NCI-H345 treated with DMSO at 0.1 percent for 48 hours (cell line): ENCODE measurements around the gene TUBA3E.
"Not testable (repeated sequence)": the region's sequence is repeated elsewhere in the genome, so short reads cannot be mapped to it uniquely, and the experiment has no call there.

ENCODE experiments used
- DNase-seq: peaks from one replicate; lab custom pipeline; 2025; ENCODE audit not compliant: unreplicated experiment; lab: John Stamatoyannopoulos, UW

The TUBA3E gene

DNA sequence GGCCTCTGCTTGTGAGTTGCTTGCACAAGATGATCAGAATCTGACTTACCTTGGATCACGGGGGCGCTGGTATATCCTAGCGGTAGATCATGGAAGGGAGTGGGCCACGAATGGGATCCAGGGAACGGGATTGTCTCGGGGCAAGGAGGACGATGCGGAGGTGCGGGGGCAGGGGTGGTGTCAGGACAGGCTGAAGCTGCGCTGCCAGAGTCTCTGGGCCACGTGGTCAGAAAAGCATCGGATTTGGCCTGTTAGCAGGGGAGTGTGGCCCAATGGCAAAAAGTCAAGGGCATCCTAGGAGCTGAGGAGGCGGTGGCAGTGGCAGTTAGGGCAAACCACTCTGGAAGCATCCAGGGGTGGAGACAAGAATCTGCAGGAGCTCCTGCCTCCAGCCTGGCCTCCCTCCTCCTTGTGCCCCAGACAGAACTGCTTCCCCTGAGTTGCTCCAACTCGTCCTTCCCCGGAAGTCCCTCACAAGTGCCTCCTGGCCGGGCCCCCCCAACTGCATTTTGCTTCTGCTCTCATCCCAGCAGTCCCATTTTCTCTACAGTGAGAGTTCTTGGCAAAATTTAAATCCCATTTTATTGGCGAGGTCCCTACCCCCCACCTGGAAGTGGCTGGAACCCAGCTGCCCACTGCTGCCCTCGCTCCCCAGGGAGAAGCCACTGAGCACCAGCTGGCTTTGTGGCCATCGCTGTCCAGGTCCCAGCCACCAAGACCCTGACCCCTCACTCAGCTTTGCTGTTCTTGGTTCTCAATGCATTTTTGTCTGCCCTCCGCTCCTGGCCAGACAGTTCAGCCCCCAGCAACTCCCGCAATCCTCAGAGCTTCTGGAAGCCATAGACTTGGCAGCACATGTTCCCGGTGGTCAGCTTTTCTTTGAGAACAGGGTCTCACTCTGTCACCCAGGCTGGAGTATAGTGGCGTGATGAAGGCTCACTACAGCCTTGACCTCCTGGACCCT, 47.8 kb downstream of the TUBA3E start:
- DNase-seq, result no peak

DNA sequence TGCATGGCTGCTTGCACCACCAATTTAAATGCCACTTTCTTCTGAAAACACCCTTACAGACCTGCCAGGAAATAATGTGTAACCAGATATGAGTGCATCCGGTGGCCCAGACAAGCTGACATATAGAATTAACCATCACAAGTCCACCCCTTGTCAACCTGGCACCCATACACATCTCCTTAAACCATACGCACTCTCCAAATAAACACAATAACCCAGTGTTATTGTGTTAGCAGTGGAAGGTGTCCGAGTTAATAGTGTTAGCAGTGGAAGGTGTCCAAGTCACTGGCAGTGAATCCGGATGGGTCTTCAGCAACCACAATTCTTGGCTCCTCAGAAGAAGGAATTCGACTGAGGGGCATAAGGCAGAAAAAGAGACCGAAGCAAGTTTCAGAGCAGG, 49.7 kb downstream of the TUBA3E start:
- not testable (repeated sequence) for DNase-seq

DNA sequence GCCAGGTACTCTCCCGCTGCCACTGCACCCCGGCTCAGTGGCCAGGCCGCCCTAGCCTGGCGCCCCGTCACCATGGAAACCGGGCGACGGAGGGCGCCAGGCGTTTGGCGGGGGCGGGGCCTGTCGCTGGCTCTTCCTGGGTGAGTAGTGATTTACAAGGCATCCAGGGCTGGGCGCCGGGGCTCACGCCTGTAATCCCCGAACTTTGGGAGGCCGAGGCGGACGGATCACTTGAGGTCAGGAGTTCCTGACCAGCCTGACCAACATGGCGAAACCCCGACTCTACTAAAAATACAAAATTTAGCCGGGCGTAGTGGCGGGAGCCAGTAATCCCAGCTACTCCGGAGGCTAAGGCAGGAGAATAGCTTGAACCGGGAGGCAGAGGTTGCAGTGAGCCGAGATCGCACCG, 53.2 kb downstream of the TUBA3E start, which contains the start of gene CCDC74B:
Gene CCDC74B (minus strand): TSS at position 107 of the 409 bp plus-strand sequence. CDS start 116 bp downstream, outside the sequence.
- peak; percentile 16 for DNase-seq

DNA sequence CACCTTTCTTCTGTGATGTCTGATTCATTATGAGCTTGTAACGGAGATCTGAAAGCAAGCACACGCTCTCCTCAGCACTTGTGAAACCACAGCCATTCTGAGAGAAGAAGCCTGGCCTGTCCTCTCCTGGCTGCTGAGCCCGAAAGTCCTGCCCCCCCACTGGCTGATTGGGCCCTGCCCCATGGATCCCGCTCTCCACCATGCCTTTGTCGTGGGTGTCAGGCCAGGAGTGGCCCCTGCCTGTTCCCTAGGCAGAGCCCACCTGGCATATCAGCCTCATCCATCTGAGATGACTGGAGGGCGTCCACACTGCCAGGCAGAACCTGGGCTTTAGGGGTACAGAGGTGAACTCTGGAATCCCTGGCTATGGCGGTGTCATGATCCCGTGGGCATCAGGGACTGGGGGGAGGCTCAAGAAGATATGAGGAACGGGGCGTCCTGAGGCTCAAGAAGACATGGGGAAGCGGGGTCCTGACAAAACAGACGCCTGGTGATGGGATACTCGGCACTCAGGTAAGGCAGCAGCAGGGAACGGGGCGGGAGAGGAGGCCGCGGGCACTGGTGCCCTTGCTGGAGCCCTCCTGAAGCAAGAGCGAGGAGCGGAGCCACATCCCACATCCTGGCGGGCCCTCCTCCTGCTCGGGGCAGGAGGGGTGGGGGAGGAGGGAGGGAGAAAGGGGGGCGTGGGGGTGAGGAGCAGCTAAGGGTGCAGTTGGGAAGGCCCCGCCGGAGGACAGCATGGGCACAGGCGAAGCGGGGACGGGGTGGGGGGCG, 54.8 kb downstream of the TUBA3E start:
- DNase-seq, result not testable (repeated sequence)

DNA sequence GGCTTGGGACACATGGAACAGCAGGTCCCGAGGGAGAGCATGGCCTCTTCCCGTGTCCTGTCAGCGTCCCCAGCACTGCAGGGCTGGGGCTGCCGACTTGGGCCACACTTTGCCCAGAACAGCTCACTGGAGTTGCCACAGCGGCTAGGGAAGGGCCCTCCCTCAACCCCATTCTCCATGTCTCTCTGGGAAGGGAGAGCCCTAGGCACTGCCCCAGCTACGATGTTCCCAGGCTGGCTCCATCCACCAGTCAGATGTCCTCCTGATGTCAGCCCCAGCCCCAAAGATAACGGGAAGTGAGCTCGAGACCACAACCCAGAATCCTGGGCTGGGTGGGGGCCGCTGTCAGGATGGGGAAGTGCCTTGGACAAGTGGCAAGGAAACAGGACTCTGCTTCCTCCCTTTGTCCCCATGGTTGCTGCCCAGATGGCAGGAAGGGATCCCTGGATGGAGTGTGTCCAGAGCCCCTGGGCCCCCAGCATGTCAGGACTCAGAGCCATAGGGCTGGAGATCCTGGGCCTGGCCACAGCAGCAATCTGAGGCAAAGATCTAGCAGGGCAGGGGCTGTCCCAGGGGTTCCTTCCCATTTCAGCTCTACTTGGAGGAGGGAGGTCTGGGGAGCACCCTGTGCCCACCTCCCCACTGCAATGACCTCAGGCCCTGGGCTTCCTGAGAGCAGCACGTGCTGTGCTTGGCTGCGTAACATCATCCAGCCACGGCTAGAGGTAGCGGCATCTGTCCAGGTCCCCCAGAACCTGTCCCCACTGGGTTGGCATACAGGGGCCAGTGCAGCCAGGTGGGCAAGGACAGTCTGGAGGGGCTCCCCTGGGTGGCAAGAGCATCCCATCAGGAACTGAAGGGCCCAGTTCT, 55.6 kb downstream of the TUBA3E start:
- not testable (repeated sequence) for DNase-seq
